B cell (primary cell): ENCODE data around the gene RAD51AP2. TPM values are rescaled to one million over a fixed set of nuclear protein-coding genes. Genes with fewer than 3 reads are reported as not detected.

Source experiments
- ATAC-seq: fragments of 200-7000 bp; cut with Tn5 transposase; one replicate; pipeline ENCODE4 v1.10.0; 2021; ENCODE audit warnings: low read depth, mild to moderate bottlenecking, moderate number of reproducible peaks, moderate library complexity
- CTCF ChIA-PET: fragments of 350-600 bp; sonication (Branson Sonifier 250); formaldehyde crosslinking; loops from one replicate; lab custom pipeline; 2021; ENCODE audit warnings: antibody characterized with exemption, inconsistent platforms; lab: Charles Lee
- POLR2A ChIA-PET: fragments of 350-600 bp; sonication (Branson Sonifier 250); formaldehyde crosslinking; loops from one replicate; lab custom pipeline; 2021; ENCODE audit warnings: antibody characterized with exemption; lab: Charles Lee
- DNase-seq: peaks from one replicate; pipeline ENCODE4 v3.0.0; 2013
- H2AFZ ChIP-seq: 2 replicates; pipeline ENCODE4 v1.6.1; 2012; ENCODE audit warnings: mild to moderate bottlenecking, low read depth, low read length; ENCODE audit not compliant: insufficient read depth, poor library complexity, severe bottlenecking
- H3K27ac ChIP-seq, 2 donors: 1 replicate in 1 of 2; 2 replicates in 1 of 2; pipeline ENCODE4 v1.5.1; 2012 to 2013; ENCODE audit warnings: low read length in 2 of 2, mild to moderate bottlenecking in 2 of 2, moderate library complexity in 1 of 2
- H3K27me3 ChIP-seq, 4 experiments: fragments of 200-600 bp in 1 of 4; sonication (generic) in 1 of 4; replicated peaks in 1 of 4; 1 replicate in 2 of 4; 2 replicates in 2 of 4; pipeline versions ENCODE4 v1.6.1 to v1.7.0; 2013 to 2016; ENCODE audit warnings: low read length in 3 of 4, mild to moderate bottlenecking in 2 of 4, mixed read lengths in 1 of 4, moderate library complexity in 1 of 4; ENCODE audit not compliant: insufficient read depth in 4 of 4, control insufficient read depth in 3 of 4; ENCODE audit errors: control extremely low read depth in 1 of 4
- H3K36me3 ChIP-seq, 2 experiments: replicated peaks in 1 of 2; 1 replicate in 1 of 2; 2 replicates in 1 of 2; pipeline versions ENCODE4 v1.6.1 to v1.7.1; 2013; ENCODE audit warnings: low read length in 1 of 2; ENCODE audit not compliant: insufficient read depth in 2 of 2, control insufficient read depth in 1 of 2; ENCODE audit errors: control extremely low read depth in 1 of 2, extremely low read depth in 1 of 2
- H3K4me1 ChIP-seq, 2 donors: fragments of 200-600 bp in 1 of 2; sonication (generic) in 1 of 2; 1 replicate in 1 of 2; 2 replicates in 1 of 2; pipeline versions ENCODE4 v1.5.1 to v1.6.1; 2013 to 2017; ENCODE audit warnings: low read length in 2 of 2; ENCODE audit not compliant: control insufficient read depth in 2 of 2, insufficient read depth in 2 of 2
- H3K4me2 ChIP-seq: replicated peaks from 2 replicates; pipeline ENCODE3; 2012; ENCODE audit warnings: mild to moderate bottlenecking, low read depth, low read length; ENCODE audit not compliant: poor library complexity, severe bottlenecking
- H3K4me3 ChIP-seq, 5 experiments: fragments of 200-600 bp in 1 of 5; sonication (generic) in 1 of 5; 1 replicate in 3 of 5; 2 replicates in 2 of 5; pipeline versions ENCODE4 v1.5.1 to v1.7.0; 2011 to 2016; ENCODE audit warnings: low read length in 4 of 5, mild to moderate bottlenecking in 4 of 5, low read depth in 2 of 5, control low read depth in 1 of 5, moderate library complexity in 1 of 5; ENCODE audit not compliant: insufficient read depth in 1 of 5; ENCODE audit errors: control extremely low read depth in 1 of 5, extremely low read depth in 1 of 5
- H3K79me2 ChIP-seq: fragments of 200-600 bp; sonication (generic); one replicate; pipeline ENCODE4 v1.6.0; 2016; ENCODE audit warnings: low read length; ENCODE audit not compliant: control insufficient read depth, insufficient read depth
- H3K9ac ChIP-seq: fragments of 200-600 bp; sonication (generic); 2 replicates; pipeline ENCODE4 v1.6.1; 2017; ENCODE audit warnings: mild to moderate bottlenecking, low read length, moderate library complexity
- H3K9me3 ChIP-seq, 3 donors: one replicate each; pipeline versions ENCODE4 v1.6.1 to v1.7.1; 2013; ENCODE audit warnings: low read length in 2 of 3; ENCODE audit not compliant: control insufficient read depth in 2 of 3, insufficient read depth in 1 of 3; ENCODE audit errors: control extremely low read depth in 1 of 3
- H4K20me1 ChIP-seq: 2 replicates; pipeline ENCODE4 v1.6.0; 2012; ENCODE audit warnings: mild to moderate bottlenecking, low read length; ENCODE audit not compliant: insufficient read depth, control insufficient read depth, poor library complexity, severe bottlenecking
- H3K27ac Mint-ChIP-seq: one replicate; pipeline ENCODE4 v1.8.0; 2021; ENCODE audit warnings: mixed read lengths
- H3K27me3 Mint-ChIP-seq: one replicate; pipeline ENCODE4 v1.8.0; 2021; ENCODE audit warnings: mixed read lengths
- H3K4me1 Mint-ChIP-seq: one replicate; pipeline ENCODE4 v1.8.0; 2021; ENCODE audit warnings: mixed read lengths
- H3K4me3 Mint-ChIP-seq: one replicate; pipeline ENCODE4 v1.8.0; 2021; ENCODE audit warnings: mixed read lengths
- H3K9me3 Mint-ChIP-seq: one replicate; pipeline ENCODE4 v1.8.0; 2022; ENCODE audit warnings: mixed read lengths; ENCODE audit not compliant: insufficient read depth
- EZH2 ChIP-seq: IDR thresholded peaks from 2 replicates; pipeline ENCODE4 v1.6.1; 2012; ENCODE audit warnings: borderline replicate concordance, low read depth, mild to moderate bottlenecking, moderate library complexity, low read length; ENCODE audit not compliant: insufficient read depth, poor library complexity, severe bottlenecking
- WGBS: methylation state at CpG from one replicate; pipeline ENCODE4 v1.1.5; 2013; ENCODE audit warnings: missing lambda C conversion rate; ENCODE audit not compliant: insufficient coverage; 5-methylcytosine and 5-hydroxymethylcytosine counted together
- intact Hi-C: fragments of 100-400 bp; cut with micrococcal nuclease; formaldehyde crosslinking; loops from one replicate; pipeline ENCODE4 v1.10.0; 2022
- polyA plus RNA-seq: library from polyadenylated mRNA; depleted of rRNA; stranded (reverse); fragments of >200 nt; gene quantifications from 2 replicates; pipeline ENCODE4 v1.2.3, GENCODE V29; 2012
- total RNA-seq, 2 donors: library from RNA; stranded (reverse); fragments of 120-200 nt in 1 of 2; gene quantifications; 1 replicate in 1 of 2; 2 replicates in 1 of 2; pipeline versions ENCODE4 v1.2.3 to v1.2.4, GENCODE V29; 2013 to 2022
- TF ChIP-seq, protein P1 (sequence below): fragments of 200-600 bp; IDR thresholded peaks from one replicate; pipeline ENCODE4 v1.8.0; 2022; ENCODE audit warnings: antibody characterized with exemption, mild to moderate bottlenecking

RAD51AP2 gene
- total and polyA plus RNA-seq, 2 donors (not counting 1 experiment from before 2014, with no cell fraction given) = not detected

DNA sequence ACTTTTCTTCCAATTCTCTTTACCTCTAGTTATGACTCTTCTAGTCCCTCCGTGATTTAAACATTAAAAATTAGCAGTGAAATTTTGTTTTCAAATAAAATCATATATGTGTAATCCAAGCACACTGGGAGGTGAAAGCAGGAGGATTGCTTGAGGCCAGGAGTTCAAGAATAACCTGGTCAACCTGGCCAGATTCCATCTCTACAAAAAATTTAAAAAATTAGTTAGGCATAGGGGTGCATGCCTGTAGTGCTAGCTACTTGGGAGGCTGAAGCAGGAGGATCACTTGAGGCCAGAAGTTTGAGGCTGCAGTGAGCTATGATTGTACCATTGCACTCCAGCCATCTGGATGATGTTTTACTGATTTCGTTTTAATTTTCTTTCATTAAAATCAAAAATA is 15.3 kb upstream of the RAD51AP2 start:
- no peak for DNase-seq

DNA sequence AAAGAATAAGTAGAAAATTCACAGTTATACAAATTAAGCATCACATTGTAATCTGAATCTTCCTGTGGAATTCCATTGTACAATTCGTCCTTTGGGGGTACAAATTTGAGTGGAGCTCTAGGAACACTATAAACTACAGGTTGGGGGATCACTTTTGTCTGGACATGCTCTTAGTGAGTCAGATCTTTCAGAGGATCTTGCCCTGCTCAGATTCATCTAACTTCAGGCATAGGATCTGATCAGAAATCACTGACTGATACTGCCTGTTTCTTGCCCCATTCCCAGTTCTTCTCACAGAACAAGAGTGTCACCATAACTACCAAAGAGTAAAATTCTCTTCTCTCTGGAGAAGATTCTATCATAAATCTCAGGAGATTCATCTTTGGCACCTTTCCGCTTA is 11.5 kb upstream of the RAD51AP2 start:
- DNase-seq (no peak), ATAC-seq (no peak)
- no peak overlapping the region for H3K4me2 ChIP-seq
- WGBS = no CpG with 5 or more reads among the region's 2 CpGs
- POLR2A ChIA-PET = no interaction called here
- H3K36me3 ChIP-seq = no peaks in the 10 kb centered on the region
- Mint-ChIP-seq H3K9me3 (no peaks in the 10 kb centered on the region), H3K27me3 (peaks cover 39% of the 10 kb centered on the region), H3K4me3 (no peak overlapping the region), H3K4me1 (no peaks in the 10 kb centered on the region), H3K27ac (no peak overlapping the region)
- no peak overlapping the region for H3K4me3 ChIP-seq
- TF ChIP-seq, protein P1, sequence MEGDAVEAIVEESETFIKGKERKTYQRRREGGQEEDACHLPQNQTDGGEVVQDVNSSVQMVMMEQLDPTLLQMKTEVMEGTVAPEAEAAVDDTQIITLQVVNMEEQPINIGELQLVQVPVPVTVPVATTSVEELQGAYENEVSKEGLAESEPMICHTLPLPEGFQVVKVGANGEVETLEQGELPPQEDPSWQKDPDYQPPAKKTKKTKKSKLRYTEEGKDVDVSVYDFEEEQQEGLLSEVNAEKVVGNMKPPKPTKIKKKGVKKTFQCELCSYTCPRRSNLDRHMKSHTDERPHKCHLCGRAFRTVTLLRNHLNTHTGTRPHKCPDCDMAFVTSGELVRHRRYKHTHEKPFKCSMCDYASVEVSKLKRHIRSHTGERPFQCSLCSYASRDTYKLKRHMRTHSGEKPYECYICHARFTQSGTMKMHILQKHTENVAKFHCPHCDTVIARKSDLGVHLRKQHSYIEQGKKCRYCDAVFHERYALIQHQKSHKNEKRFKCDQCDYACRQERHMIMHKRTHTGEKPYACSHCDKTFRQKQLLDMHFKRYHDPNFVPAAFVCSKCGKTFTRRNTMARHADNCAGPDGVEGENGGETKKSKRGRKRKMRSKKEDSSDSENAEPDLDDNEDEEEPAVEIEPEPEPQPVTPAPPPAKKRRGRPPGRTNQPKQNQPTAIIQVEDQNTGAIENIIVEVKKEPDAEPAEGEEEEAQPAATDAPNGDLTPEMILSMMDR = no peak
- no peak for TF ChIP-seq EZH2
- H3K9ac ChIP-seq = no peak overlapping the region
- intact Hi-C loops = no loop called here
- no peaks in the 10 kb centered on the region for H4K20me1 ChIP-seq
- no peak overlapping the region for H3K27ac ChIP-seq
- H2AFZ ChIP-seq = no peak overlapping the region
- CTCF ChIA-PET = no interaction called here
- H3K79me2 ChIP-seq = no peaks in the 10 kb centered on the region
- no peaks in the 10 kb centered on the region for H3K4me1 ChIP-seq
- H3K9me3 ChIP-seq = no peaks in the 10 kb centered on the region
- peaks cover 0 to 8% (median 3%) of the 10 kb centered on the region in 4 experiments for H3K27me3 ChIP-seq

More for the DNA sequence above, 15.3 kb upstream of the RAD51AP2 start:
- intact Hi-C loops = no loop called here
- ATAC-seq = no peak
- no peaks in the 10 kb centered on the region for H3K79me2 ChIP-seq
- H3K27ac ChIP-seq = no peak overlapping the region
- H3K27me3 ChIP-seq = peaks cover 0 to 31% (median 9%) of the 10 kb centered on the region in 4 experiments
- no peak overlapping the region for H3K4me2 ChIP-seq
- TF ChIP-seq, protein P1 = no peak
- TF ChIP-seq EZH2 = no peak
- no peak overlapping the region for H3K9ac ChIP-seq
- POLR2A ChIA-PET = no interaction called here
- H2AFZ ChIP-seq = no peak overlapping the region
- H3K9me3 Mint-ChIP-seq = no peaks in the 10 kb centered on the region
- peaks cover under 1 to 6% of the 10 kb centered on the region in 2 donors for H3K4me1 ChIP-seq
- WGBS = no CpG with 5 or more reads among the region's 2 CpGs
- H3K4me1 Mint-ChIP-seq = peaks cover 7% of the 10 kb centered on the region
- H3K27ac Mint-ChIP-seq = no peak overlapping the region
- no peaks in the 10 kb centered on the region for H4K20me1 ChIP-seq
- CTCF ChIA-PET = no interaction called here
- H3K4me3 ChIP-seq = no peak overlapping the region
- no peak overlapping the region for H3K4me3 Mint-ChIP-seq
- no peaks in the 10 kb centered on the region for H3K36me3 ChIP-seq
- no peaks in the 10 kb centered on the region for H3K9me3 ChIP-seq
- peaks cover 45% of the 10 kb centered on the region for H3K27me3 Mint-ChIP-seq
